GF-D8 (cell line): Measurements from ENCODE around the gene SLC6A17.

Experiments used
- DNase-seq: peaks from one replicate; lab custom pipeline; 2025; lab: John Stamatoyannopoulos, UW

Gene SLC6A17

DNA sequence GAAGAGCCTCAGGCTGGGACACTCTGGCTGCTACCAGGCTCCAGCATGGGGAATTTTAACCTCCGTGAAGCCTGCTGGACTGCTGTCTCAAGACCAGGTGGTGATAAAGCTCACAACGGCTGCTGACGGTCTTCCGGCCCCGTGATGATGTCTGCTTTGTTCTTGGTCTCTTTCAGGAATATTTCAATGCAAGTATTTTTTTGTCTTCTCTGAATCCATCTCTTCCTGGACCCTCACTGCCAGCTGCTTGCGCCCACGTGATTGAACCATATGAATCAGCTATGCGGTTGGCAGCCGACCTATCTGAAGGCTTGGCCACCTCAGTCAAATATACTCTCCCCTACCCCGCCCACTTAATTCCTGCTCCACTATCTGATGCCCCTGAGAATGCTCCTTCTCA is 14.6 kb upstream of the SLC6A17 start:
- DNase-seq, result no peak

DNA sequence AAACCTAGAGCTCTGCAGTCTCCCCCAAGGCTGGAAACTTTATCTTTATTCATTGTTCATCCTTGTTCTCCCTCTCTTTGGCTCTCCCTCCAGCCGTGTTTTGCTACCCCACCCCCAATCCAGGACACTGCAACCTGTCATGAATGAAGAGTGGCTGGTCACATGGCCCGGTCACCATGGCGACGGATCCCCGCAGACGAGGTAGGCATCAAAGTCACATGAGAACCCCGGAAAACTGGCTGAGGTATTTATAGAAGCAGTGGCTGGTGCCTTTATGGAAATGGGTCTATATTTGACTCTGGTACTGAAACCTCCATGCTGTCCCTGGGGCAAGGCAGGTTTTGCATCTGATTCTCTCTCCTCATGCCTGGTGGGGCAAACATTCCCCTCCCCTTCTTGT is 13.4 kb upstream of the SLC6A17 start:
- DNase-seq, result no peak

DNA sequence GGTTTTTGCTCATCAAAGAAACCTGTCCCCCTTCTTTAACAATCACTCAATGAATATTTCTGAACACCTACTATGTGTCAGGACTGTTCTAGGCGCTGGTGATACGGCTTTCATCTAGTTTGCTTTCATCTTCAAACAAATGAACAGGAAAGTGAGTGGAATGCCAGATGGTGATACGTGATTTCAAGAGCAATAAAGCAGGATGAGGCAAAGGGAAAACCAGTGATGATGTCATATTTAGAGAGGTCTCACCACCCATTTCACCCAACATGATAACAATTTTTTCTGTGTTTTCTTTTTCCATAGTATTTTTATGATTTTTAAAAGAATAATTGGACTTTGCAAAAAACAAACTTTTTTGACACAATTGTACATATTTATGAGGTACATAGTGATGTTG is 11.3 kb upstream of the SLC6A17 start:
- no peak for DNase-seq

DNA sequence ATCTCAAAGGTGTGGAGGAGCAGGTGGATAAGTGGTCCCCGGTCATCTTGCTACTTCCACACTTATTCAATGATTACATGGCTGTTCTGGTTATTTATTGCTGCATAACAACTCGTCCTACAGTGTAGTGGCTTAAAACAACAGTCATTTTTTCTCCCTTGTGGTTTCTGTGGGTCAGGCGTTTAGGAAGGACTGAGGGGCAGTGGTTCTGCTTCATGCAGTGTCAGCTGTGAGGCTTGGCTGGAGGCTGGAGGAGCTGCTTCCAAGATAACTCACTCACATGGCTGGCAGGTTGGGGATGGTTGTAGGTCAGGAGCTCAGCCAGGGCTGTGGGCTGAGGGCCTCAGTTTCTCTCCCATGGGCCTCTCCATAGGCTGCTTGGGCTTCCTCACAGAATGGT is 5.9 kb upstream of the SLC6A17 start:
- DNase-seq, result no peak

DNA sequence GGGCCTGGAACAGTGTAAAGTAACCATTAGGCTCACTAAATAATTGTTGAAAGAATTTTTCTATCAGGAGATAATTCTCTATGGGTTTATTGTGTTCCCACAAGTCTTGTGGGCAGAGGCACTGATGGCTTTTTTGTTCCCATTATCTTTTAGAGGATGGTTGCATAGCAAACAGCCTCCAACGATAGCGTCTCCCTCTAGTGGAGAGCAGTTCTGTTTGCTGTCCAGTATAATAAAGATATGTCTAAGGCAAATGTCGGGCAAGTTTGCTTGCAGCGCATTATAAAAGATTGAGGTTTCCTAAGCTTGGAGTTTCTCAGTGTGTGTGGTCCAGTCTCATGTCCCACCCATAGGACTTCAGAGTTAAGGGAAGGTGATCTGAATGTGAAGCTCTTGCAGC is 1.3 kb upstream of the SLC6A17 start:
- DNase-seq, result no peak

DNA sequence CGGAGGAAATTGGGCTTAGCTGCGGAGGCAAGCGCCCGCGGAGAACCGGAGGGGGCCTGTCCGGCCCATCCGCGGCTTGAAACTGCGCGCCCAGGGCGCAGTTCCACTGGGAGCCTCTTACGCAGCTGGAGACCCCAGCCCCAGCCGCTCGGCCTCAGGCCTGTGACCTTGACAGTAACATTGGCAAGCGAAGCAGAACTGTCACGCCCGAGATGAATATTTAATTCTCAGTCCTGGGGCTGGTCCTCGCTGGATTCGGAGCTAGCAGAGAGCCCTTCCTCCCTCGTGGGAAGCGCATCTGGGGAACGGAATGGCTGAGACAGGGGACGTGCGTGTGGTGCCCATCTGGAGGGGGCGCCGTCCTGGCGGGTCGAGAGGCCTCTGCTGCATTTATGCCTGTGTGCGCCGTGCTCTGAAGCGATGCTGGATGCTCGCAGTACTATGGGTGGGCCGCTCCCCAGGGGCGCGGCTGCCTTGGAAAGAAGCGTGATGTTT is 928 bp downstream of the SLC6A17 start:
- no peak for DNase-seq

DNA sequence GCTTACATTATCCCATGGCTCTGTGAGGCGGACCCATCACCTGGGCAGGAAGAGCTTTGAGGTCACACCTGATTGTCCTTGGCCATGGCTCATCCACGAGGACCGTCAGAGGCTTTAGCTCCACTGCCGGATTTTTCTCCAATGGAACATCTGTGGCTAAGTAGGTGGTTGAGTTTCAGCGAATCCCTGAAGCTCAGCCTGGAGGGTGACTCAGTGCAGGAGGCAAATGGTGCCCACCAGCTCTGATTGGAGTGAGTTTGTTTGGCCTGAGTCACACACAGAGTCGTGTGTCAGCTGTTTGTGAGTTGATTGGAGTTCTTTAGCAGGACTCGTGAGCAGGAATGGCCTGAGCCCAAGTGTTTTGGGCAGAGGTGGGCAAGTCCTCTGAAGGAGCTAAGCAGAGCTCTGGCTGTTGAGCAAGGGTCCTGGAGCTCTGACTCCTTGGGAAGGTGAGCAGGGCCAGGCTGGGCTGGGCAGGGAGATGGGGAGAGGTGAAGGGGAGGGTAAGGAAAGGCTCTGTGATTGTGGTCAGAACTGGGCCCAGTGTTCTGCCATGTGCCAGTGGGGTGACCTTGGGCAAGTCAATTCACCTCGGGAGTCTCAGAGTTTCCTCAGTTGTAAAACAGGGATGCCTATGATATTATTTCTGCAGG is 2.0 kb downstream of the SLC6A17 start:
- DNase-seq, result no peak

DNA sequence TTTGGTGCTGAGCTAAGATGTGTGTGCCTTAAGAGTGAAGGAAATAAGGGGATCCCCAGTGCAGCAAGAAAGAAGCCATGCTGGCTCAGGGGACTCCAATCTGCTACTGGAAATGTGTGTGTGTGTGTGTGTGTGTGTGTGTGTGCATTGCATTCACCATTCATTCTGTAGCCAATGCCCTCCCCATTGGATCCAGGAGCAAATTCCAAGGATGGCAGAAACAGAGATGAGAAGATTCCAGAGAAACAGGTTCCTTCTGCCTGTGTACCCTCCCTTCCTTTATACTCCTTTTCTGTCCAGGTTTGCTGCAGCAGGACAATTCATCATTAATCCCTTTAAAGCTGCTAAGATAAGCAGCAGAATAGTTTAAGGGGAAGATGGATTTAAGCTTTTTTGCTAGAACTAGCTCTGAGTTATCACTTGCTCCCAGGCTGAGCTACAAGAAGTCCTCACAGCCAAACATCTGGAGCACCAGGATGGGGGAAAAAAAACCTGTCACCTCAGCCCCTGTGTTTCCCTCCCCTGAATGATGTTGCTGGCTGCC is 3.2 kb downstream of the SLC6A17 start:
- no peak for DNase-seq

DNA sequence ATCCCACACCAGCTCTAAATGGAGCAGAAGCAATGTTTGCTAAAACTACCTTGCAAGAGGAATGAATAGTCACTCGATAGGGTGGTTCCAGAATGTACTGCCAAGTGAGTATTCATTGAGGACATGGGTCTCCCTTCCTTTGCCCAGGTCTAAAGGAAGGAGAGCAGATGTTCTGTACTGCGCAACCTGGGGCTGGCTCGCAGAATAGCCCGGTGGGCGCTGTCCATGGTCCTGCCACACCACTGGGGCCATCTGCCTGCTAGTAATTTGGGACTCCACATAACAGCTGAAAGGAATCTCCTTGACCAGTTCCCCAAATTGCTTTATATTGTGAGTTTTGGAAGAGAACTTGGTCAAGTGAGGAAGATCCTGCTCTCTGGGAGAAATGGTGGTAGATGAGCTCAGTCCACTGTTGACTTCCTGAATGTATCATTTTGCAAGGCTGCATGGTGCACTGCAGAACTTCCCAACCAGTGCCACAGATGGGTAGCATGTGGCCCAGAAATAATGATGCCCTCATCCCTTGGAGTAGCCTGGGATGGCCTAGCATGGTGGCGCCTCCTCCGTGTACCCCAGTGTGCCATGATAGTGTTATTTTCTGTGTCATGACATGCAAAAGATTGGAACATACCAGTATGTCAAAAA is 5.7 kb downstream of the SLC6A17 start:
- DNase-seq, result no peak

DNA sequence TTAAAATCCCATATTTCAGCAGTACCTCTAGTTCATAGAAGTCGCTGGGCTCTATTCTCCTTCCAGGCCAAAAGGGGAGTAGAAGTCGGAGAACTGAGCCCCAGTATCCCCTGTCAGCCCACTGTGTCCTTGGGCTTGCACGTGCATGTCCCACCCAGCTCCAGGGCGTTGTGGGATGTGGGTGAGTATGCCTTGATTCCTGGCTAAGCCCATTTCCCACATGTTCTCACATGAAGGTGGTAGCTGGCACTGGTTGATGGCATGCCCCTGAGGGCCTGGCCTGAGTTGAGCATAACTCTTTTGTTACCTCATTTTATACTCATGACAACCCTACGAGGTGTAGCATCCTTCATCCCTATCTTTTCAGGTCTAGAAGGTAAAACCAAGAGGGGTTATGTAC is 8.0 kb downstream of the SLC6A17 start:
- no peak for DNase-seq

DNA sequence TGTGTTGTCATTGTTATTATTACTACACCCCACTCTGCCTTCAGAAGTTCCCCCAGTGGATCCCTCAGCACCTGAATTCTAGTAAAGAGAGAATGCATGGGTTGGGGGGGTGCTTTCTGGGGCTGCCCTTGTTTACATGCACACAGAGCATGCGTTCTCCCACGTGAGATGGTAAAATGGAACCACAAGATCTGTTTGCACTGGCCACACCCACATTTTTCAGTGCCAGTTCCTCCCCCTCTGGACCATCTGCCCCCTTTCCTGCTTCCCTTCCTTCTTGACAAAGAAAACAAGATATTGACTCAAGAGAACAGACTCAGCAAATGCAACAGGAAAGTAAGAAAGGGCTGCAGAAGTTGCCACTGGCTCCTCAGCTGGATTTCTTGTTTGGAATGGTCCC is 8.9 kb downstream of the SLC6A17 start:
- DNase-seq, result no peak

DNA sequence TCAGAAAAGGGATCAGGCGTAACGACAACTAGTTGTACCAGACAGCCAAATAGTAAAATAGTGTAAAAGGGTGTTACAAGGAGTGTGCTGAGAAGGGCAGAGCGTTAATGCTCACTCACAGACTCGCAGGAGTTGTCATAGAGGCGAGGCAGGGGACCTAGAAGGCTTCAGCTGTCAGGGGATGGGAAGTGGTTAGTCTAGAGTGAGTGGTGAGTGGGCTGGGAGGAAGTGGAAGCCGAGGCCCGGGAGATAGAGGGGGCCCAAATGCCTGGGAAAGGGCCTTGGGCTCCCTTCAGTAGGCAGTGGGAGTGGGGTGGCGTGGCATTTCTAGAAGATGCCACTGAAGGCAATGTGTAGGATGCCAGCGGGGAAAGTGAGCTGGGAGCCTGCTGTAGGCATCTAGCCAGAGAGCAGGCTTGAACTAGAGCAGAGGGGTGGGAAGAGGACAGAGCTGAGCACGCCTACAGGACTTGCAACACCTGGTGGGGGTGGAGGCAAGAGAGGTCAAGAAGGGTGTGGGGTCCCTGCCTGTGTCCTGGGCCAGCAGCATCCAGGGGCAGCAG is 10.3 kb downstream of the SLC6A17 start:
- no peak for DNase-seq

DNA sequence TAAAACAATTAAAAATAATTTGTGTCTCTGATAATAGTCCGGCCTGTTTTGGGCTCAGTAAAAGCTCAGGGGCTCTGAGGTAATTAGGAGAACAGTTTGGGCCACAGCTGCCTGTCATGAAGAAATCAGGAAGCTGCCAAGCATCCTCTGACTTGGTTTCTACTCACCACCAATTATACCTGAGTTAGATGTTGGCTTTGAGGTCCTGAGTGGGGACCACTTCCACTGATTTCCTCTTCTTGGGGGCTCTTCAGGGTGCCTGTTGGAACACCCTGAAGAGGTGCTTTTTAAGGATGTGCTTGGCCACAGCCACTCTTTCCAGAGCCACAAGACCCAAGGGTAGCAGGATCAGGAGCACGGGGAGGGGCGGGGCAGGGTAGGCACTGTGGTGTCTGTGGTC is 10.9 kb downstream of the SLC6A17 start:
- no peak for DNase-seq

DNA sequence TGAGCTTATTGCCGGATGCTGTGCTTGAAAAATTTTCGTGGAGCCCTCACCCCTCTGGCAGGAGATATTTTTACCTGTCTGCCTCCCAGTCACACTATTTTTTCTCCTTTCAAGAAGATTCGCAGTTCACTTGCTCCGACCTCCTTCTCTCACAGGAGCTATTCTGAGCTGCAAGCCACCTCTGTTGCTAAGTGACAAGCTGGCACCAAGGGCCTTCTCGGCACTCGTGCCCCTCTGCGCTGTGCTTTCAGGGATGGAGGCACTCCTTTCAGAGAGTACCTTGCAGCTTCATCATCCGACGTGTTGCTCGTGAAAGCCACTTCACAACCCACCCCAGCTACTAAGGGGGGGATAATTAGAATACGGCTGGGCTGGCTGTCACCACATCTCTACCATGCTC is 11.6 kb downstream of the SLC6A17 start:
- no peak for DNase-seq

DNA sequence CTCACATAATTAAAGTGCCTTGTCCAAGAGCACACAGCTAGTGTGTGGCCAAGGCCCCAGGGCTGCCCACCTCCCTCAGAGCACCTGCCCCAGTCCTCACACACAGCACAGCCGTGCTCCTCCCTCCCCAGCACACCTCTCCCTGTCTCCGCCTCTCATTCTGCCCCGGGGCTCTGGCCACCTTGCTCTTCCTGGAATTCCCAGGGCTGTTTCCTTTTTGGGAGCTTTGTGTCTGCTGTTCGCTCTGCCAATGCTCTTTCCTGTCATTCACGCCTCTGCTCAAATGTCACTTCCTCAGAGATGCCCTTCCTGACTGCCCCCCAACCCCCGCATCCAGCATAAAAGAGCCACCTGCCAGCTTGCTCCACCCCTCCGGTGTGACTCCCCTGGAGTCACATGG is 13.3 kb downstream of the SLC6A17 start:
- DNase-seq, result no peak

DNA sequence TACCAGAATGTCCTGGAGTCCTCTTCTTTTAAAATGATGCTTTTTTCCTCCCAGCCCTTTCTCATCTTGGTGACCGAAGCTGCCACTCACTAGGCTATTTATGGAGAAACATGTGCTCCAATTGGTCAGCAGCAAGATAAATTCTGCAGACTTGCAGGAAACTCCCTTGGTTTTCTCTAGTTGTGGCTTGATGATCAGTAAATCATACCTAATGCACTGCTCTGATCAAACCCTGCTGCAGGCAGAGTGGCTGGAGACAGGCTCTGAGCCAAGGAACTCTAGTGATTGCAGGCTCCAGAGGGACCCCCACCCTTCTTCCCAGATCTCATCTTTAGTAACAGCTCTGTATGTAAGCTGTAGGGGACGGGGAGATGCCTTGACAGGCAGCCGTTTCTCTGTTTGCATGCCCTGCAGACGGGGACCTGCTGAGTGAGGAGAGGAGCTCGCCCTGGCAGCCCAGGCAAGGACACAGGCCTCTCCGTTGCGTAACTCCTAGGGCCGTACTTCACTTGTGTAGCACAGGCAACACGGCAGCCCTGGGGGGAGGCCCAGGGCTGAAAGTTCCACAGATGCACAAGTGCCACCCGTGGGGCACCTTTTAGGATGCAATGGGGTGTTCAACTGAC is 14.5 kb downstream of the SLC6A17 start:
- DNase-seq, result no peak

DNA sequence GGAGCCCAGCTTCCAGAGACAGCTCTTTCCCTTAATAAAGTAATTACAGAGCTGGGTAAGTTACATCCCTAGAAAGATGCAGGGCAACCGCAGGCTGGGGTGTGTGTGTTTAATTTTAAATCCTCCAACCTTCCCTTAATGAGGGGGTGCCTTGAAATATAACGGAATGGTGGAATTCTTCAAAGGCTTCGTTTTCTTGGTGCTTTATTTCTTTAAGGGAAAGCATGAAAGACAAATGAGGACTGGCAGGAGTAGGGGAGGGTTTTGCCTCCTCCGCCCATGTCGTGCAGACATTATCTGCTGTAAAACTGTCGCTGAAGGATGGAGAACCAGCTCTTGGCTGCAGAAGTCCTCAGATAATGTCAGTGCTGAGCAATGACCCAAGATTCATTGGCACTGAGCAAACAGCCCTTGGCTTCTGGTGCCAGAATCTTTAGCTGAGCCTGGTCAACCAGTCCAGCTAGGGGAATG is 15.5 kb downstream of the SLC6A17 start:
- DNase-seq, result no peak

DNA sequence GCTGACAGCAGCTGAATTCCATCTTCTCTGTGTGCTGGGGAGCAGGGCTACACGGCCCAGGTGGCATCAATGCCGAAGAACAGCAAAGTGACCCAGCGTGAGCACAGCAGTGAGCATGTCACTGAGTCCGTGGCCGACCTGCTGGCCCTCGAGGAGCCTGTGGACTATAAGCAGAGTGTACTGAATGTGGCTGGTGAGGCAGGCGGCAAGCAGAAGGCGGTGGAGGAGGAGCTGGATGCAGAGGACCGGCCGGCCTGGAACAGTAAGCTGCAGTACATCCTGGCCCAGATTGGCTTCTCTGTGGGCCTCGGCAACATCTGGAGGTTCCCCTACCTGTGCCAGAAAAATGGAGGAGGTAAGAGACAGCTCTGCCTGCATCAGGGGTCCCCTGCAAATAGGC is 16.6 kb downstream of the SLC6A17 start:
- DNase-seq, result no peak

DNA sequence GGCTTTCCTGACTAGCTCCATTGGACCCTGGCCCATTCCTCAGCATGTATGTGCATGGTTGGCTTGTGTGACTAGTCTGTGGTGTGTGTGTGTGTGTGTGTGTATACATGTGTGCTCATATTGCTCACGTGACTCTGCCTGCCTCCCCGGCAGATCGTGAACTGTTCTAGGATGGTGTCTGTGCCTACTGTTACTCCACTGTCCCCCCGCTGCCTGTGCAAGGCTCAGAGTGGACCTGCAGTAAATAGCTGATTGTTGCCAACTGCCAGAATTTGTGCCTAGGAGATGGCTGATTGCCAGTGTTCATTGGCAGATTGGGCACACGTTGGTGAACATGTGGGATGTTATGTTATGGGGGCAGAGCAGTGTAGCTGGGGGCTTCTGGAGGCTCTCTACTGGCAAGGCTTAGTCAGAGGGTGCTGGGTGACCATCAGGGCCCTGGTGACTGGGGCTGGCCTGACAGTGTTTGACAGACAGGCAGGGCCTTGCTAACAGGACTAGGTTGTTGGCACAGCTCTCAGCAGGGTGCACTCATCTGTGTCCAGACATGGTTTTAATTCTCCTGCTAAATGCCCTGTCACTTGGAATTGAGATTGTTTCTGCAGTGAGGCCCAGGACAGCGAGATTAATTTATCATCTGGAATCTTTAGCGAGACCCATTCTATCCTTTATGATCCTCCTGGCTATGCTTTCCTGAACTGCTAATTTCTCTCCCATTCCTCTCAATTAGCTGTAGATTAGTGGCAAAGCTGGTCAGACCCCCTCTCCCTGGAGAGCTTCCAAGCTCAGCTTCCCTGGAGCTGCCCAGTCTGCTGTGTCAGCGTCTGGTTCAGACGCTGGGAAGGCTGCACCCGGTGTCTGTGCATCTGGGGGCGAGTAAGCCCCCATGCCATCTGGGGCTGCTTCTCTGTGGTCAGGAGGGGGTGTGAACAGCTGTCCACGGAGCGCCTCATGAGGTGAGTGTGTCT is 20.8 kb downstream of the SLC6A17 start:
- DNase-seq, result no peak

DNA sequence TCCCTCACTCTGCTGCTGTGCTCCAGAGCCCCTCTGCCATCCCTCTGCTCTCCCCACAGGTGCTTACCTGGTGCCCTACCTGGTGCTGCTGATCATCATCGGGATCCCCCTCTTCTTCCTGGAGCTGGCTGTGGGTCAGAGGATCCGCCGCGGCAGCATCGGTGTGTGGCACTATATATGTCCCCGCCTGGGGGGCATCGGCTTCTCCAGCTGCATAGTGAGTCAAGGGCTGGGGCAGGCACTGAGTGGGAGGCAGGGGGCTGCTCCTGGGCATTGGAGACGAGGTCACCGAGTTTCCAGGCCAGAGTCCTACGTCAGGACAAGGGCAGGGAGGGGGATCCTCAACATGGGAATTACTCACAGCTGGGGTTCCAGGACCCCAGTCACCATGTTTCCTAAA is 21.7 kb downstream of the SLC6A17 start:
- DNase-seq, result no peak

DNA sequence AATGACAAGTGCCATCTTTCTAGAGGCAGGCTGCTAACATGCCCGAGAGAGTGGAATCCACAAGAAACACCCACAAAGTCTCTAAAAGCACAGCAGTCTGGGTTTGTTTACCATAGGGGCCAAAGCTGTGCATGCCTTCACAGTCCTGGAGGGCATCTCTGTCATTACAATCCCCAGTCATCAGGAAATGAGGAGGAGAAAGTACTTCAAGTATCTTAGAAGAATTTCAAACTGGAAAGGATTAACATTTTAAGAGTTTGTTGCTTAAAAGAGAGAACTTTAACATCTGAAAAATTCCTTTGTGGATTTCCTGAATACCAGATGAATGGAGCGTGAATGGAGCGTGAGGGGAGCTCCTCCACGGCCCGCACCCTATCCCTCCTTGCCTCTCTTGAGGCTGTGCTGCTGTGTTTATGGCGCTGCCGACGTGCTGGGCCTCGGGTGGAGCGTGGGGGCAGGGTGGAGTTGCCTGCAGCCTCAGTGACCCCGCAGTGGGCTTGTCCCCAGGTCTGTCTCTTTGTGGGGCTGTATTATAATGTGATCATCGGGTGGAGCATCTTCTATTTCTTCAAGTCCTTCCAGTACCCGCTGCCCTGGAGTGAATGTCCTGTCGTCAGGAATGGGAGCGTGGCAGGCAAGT is 23.3 kb downstream of the SLC6A17 start:
- DNase-seq, result no peak
